ENCODE results near the gene PRM1. TPM values are rescaled to one million over a fixed set of nuclear protein-coding genes. Genes with fewer than 3 reads are reported as not detected.

The PRM1 gene
- total RNA-seq, 1 donor from 2014 or later, result not detected

DNA sequence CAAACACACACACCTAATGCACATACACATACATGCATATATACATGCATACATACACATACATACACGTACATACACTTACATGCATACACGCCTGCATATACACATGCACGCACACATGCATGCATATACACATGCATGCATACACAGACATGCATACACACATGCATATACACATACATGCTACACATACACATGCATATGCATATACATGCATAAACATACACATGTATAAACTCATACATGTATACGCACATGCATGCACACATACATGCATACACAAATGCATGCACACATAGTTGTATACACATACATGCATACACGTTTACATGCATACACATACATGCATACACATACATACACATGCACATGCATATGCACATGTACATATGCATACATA, 40.5 kb upstream of the PRM1 start:
- H3K4me3 ChIP-seq (ENCODE audit: low read depth, low read length), result no peak overlapping the region
- TF ChIP-seq, protein P1, sequence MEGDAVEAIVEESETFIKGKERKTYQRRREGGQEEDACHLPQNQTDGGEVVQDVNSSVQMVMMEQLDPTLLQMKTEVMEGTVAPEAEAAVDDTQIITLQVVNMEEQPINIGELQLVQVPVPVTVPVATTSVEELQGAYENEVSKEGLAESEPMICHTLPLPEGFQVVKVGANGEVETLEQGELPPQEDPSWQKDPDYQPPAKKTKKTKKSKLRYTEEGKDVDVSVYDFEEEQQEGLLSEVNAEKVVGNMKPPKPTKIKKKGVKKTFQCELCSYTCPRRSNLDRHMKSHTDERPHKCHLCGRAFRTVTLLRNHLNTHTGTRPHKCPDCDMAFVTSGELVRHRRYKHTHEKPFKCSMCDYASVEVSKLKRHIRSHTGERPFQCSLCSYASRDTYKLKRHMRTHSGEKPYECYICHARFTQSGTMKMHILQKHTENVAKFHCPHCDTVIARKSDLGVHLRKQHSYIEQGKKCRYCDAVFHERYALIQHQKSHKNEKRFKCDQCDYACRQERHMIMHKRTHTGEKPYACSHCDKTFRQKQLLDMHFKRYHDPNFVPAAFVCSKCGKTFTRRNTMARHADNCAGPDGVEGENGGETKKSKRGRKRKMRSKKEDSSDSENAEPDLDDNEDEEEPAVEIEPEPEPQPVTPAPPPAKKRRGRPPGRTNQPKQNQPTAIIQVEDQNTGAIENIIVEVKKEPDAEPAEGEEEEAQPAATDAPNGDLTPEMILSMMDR (conservative IDR thresholded peaks at IDR 0.05; ENCODE audit: low read depth, low read length), result no peak
- no peak for DNase-seq (ENCODE audit: low read depth)

DNA sequence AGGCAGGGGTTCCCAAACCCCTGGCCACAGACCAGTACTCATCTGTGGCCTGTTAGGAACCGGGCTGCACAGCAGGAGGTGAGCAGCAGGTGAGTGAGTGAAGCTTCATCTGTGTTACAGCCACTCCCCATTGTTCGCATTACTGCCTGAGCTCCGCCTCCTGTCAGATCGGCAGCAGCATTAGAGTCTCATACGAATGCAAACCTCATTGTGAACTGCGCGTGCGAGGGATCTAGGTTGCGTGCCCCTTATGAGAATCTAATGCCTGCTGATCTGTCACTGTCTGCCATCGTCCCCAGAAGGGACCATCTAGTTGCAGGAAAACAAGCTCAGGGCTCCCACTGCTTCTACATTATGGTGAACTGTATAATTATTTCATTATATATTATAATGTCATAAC, 39.0 kb upstream of the PRM1 start:
- TF ChIP-seq, protein P1 (conservative IDR thresholded peaks at IDR 0.05; ENCODE audit: low read depth, low read length), result no peak
- no peak for DNase-seq (ENCODE audit: low read depth)
- H3K4me3 ChIP-seq (ENCODE audit: low read depth, low read length), result no peak overlapping the region

DNA sequence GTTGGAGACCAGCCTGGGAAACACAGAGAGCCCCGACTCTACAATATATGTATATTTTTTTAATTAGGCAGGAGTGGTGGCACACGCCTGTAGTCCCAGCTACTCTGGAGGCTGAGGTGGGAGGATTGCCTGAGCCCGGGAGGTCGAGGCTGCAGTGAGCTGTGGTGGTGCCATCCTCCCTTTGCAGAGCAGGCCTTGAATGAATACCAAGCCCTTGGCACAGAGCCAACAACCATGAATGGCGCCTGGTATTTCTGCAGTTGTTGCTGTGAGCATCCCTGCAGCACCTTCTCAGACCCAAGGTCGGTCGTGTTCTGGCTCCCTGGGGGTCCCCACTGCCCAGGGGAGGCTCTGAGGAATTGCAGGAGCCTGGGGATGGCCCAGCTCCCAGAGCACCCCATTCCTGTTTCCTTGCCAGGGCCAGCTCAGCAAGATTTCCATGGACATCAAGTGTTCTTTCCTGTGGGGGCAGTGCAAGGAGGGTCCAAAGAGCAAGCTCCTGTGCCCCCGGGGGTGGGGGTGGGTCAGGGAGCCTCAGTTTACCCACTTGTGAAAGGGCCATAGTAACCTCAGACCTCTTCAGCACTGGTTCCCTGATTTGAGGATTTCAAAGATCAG, 38.5 kb upstream of the PRM1 start:
- no peak for DNase-seq (ENCODE audit: low read depth)
- H3K4me3 ChIP-seq (ENCODE audit: low read depth, low read length), result no peak overlapping the region
- TF ChIP-seq, protein P1 (conservative IDR thresholded peaks at IDR 0.05; ENCODE audit: low read depth, low read length), result no peak

DNA sequence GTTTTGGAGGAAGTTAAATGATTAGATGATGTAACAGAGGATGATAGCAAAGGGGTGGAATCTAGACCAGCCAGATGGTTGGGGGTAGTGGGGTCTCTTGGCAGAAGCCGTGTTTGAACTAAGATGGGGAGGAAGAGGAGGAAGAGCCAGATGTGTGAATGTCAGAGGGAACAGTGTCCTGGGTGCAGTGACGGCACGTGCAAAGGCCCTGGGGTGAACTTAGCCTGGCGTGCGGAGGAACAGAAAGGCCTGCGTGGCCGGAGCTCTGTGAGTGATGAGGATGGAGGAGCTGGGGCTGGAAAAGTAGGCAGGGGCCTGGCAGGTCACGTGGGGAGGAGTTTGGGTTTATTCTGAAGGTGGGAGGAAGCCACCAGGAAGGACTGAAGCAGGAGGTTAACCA, 37.7 kb upstream of the PRM1 start:
- TF ChIP-seq, protein P1 (conservative IDR thresholded peaks at IDR 0.05; ENCODE audit: low read depth, low read length), result no peak
- no peak for DNase-seq (ENCODE audit: low read depth)
- no peak overlapping the region for H3K4me3 ChIP-seq (ENCODE audit: low read depth, low read length)

DNA sequence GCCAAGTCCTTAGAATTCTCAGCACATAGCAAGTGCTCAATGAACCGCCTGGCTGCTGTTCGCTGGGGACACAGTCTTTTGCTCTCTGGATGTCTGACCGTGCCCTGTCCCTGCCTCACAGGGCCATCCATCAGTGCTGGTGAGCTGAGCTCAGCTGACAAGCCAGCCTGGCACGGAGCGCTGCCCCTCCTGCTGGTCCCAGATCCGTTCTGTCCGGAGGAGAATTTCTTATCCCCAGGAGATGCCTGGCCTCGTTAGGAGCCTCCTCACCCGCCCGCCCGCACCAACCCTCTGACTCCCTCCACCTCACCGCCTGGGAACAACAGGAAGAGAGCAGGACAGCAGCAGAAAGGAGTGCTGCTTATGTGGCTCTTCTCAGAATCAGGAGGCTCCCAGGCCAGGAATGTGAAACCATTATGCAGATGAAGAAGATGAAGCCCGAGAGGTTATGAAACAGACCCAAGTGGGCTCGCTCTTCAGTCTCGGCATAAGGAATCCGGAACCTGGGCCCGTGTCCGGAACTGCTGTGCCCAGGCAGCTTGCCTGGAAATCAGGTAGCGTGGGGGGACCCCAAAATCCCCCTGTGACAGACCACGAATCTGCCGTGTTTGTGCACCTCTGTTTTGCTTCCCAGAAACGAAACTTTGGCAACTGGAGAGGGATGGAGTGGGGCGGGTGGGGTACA, 35.3 kb upstream of the PRM1 start:
- TF ChIP-seq, protein P1 (conservative IDR thresholded peaks at IDR 0.05; ENCODE audit: low read depth, low read length), result no peak
- H3K4me3 ChIP-seq (ENCODE audit: low read depth, low read length), result no peak overlapping the region
- DNase-seq (ENCODE audit: low read depth), result no peak

DNA sequence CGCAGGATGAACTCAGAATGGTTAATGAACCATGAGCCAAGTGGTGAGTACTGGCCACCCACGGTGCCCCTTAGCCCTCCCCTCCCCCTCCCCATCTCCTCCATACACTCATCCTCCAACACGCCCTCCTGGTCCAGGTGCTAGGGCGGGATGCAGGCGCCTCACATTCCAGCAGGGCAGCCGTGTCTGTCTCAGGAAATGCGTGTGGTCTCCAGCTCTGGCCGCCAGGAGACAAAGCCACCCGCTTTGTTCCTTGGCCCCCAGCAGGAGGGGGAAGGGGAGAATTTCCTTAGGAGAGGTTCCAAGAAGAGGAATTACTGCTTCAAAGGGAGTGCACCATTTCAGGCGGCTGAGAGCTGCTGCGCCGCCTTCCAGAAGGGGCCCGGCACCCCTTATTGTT, 34.4 kb upstream of the PRM1 start:
- DNase-seq (ENCODE audit: low read depth), result no peak
- TF ChIP-seq, protein P1 (conservative IDR thresholded peaks at IDR 0.05; ENCODE audit: low read depth, low read length), result peak; percentile 40
- H3K4me3 ChIP-seq (ENCODE audit: low read depth, low read length), result no peak overlapping the region

Measured in epithelial cell of proximal tubule (primary cell).